Activated naive CD4-positive, alpha-beta T cell treated with anti-CD3 and anti-CD28 coated beads for 36 hours (primary cell): ENCODE results near the gene KIAA1217. TPM values are rescaled to one million over a fixed set of nuclear protein-coding genes. Genes with fewer than 3 reads are reported as not detected.
"Not testable (repeated sequence)": the region's sequence is repeated elsewhere in the genome, so short reads cannot be mapped to it uniquely, and the experiment has no call there.

ENCODE experiments used
- CTCF ChIA-PET: fragments of 350-600 bp; sonication (Branson Sonifier 250); formaldehyde crosslinking; loops from one replicate; lab custom pipeline; 2021; ENCODE audit warnings: antibody characterized with exemption; lab: Charles Lee
- DNase-seq: peaks from one replicate; pipeline ENCODE4 v3.0.0-alpha.2; 2020
- H3K27ac Mint-ChIP-seq: one replicate; pipeline ENCODE4 v1.8.0; 2021; ENCODE audit warnings: mild to moderate bottlenecking, mixed read lengths
- H3K27me3 Mint-ChIP-seq: one replicate; pipeline ENCODE4 v1.8.0; 2021; ENCODE audit warnings: low read depth, mixed read lengths
- H3K36me3 Mint-ChIP-seq: one replicate; pipeline ENCODE4 v1.8.0; 2021; ENCODE audit warnings: low read depth, mixed read lengths
- H3K4me1 Mint-ChIP-seq: one replicate; pipeline ENCODE4 v1.8.0; 2021; ENCODE audit warnings: low read depth, mixed read lengths
- H3K4me3 Mint-ChIP-seq: one replicate; pipeline ENCODE4 v1.8.0; 2021; ENCODE audit warnings: mild to moderate bottlenecking, moderate library complexity, mixed read lengths
- H3K9me3 Mint-ChIP-seq: one replicate; pipeline ENCODE4 v1.8.0; 2021; ENCODE audit warnings: mixed read lengths
- intact Hi-C: fragments of 100-400 bp; cut with micrococcal nuclease; formaldehyde crosslinking; loops from one replicate; pipeline ENCODE4 v1.15.1; 2023
- total RNA-seq, 2 experiments: library from RNA; stranded (reverse); gene quantifications; one replicate each; pipeline ENCODE4 v1.2.3, GENCODE V29; 2021

KIAA1217 gene
- total RNA-seq, 2 experiments from 2014 or later: 0.57 to 0.86 TPM

GRCh38 chr10:24435374-24435773 is 226.4 kb downstream of the KIAA1217 start:
- no peak overlapping the region for H3K27ac Mint-ChIP-seq
- CTCF ChIA-PET: no interaction called here
- intact Hi-C loops: no loop called here
- H3K4me3 Mint-ChIP-seq: no peak overlapping the region
- H3K36me3 Mint-ChIP-seq: no peaks in the 10 kb centered on the region
- DNase-seq: no peak
- H3K27me3 Mint-ChIP-seq: peaks cover 9% of the 10 kb centered on the region
- H3K4me1 Mint-ChIP-seq: no peaks in the 10 kb centered on the region
- H3K9me3 Mint-ChIP-seq: no peaks in the 10 kb centered on the region

GRCh38 chr10:24437302-24437701 is 228.4 kb downstream of the KIAA1217 start:
- DNase-seq: no peak

GRCh38 chr10:24438800-24439199 is 229.9 kb downstream of the KIAA1217 start:
- Mint-ChIP-seq H3K4me3 (no peak overlapping the region), H3K4me1 (no peaks in the 10 kb centered on the region), H3K9me3 (no peaks in the 10 kb centered on the region), H3K36me3 (no peaks in the 10 kb centered on the region), H3K27ac (no peak overlapping the region), H3K27me3 (peaks cover 10% of the 10 kb centered on the region)
- DNase-seq: no peak
- intact Hi-C loops: no loop called here
- CTCF ChIA-PET: interaction anchor here (0.6 kb wide), 1 partner anchor 32 kb away, joined by 3 read pairs; no protein-coding TSS in a partner anchor

More at GRCh38 chr10:24437302-24437701, 228.4 kb downstream of the KIAA1217 start:
- no peak overlapping the region for H3K4me3 Mint-ChIP-seq
- CTCF ChIA-PET: interaction anchor here (1.0 kb wide), 1 partner anchor 180 kb away, joined by 4 read pairs; no protein-coding TSS in a partner anchor
- no peak overlapping the region for H3K27ac Mint-ChIP-seq
- H3K9me3 Mint-ChIP-seq: no peaks in the 10 kb centered on the region
- intact Hi-C loops: no loop called here
- peaks cover 7% of the 10 kb centered on the region for H3K27me3 Mint-ChIP-seq
- no peaks in the 10 kb centered on the region for H3K36me3 Mint-ChIP-seq
- H3K4me1 Mint-ChIP-seq: no peaks in the 10 kb centered on the region

GRCh38 chr10:24439935-24440334 is 231.0 kb downstream of the KIAA1217 start:
- CTCF ChIA-PET: no interaction called here
- peaks cover 10% of the 10 kb centered on the region for H3K27me3 Mint-ChIP-seq
- H3K36me3 Mint-ChIP-seq: no peaks in the 10 kb centered on the region
- intact Hi-C loops: no loop called here
- no peak overlapping the region for H3K27ac Mint-ChIP-seq
- H3K9me3 Mint-ChIP-seq: no peaks in the 10 kb centered on the region
- no peaks in the 10 kb centered on the region for H3K4me1 Mint-ChIP-seq
- DNase-seq: no peak
- no peak overlapping the region for H3K4me3 Mint-ChIP-seq

GRCh38 chr10:24440817-24441797 is 232.2 kb downstream of the KIAA1217 start:
- CTCF ChIA-PET: no interaction called here
- no peak overlapping the region for H3K27ac Mint-ChIP-seq
- no peak overlapping the region for H3K4me3 Mint-ChIP-seq
- H3K36me3 Mint-ChIP-seq: no peaks in the 10 kb centered on the region
- no peaks in the 10 kb centered on the region for H3K4me1 Mint-ChIP-seq
- peaks cover 7% of the 10 kb centered on the region for H3K27me3 Mint-ChIP-seq
- H3K9me3 Mint-ChIP-seq: no peaks in the 10 kb centered on the region
- DNase-seq: no peak
- intact Hi-C loops: no loop called here

- H3K27ac Mint-ChIP-seq: no peak overlapping the region
- H3K4me1 Mint-ChIP-seq: no peaks in the 10 kb centered on the region
These were observed 233.3 kb downstream of the KIAA1217 start for GRCh38 chr10:24442234-24442633.

GRCh38 chr10:24442641-24443174 is 233.8 kb downstream of the KIAA1217 start:
- H3K4me3 Mint-ChIP-seq, H3K27ac Mint-ChIP-seq, intact Hi-C loops, DNase-seq, H3K4me1 Mint-ChIP-seq, H3K36me3 Mint-ChIP-seq, CTCF ChIA-PET, H3K9me3 Mint-ChIP-seq: not testable (repeated sequence)
- peaks cover 10% of the 10 kb centered on the region for H3K27me3 Mint-ChIP-seq

More at GRCh38 chr10:24442234-24442633, 233.3 kb downstream of the KIAA1217 start:
- no peak for DNase-seq
- intact Hi-C loops: no loop called here
- CTCF ChIA-PET: no interaction called here
- no peak overlapping the region for H3K4me3 Mint-ChIP-seq
- H3K9me3 Mint-ChIP-seq: no peaks in the 10 kb centered on the region
- H3K36me3 Mint-ChIP-seq: no peaks in the 10 kb centered on the region
- H3K27me3 Mint-ChIP-seq: peaks cover 7% of the 10 kb centered on the region

GRCh38 chr10:24444337-24444736 is 235.4 kb downstream of the KIAA1217 start:
- H3K4me3 Mint-ChIP-seq: no peak overlapping the region
- intact Hi-C loops: no loop called here
- no peaks in the 10 kb centered on the region for H3K36me3 Mint-ChIP-seq
- H3K27me3 Mint-ChIP-seq: peaks cover 15% of the 10 kb centered on the region
- no peaks in the 10 kb centered on the region for H3K4me1 Mint-ChIP-seq
- CTCF ChIA-PET: no interaction called here
- no peak for DNase-seq
- no peaks in the 10 kb centered on the region for H3K9me3 Mint-ChIP-seq
- no peak overlapping the region for H3K27ac Mint-ChIP-seq

GRCh38 chr10:24445958-24446357 is 237.0 kb downstream of the KIAA1217 start:
- H3K4me3 Mint-ChIP-seq, intact Hi-C loops: not testable (repeated sequence)

GRCh38 chr10:24446739-24447138 is 237.8 kb downstream of the KIAA1217 start:
- intact Hi-C loops: no loop called here
- peaks cover 3% of the 10 kb centered on the region for H3K4me1 Mint-ChIP-seq

More at GRCh38 chr10:24445958-24446357, 237.0 kb downstream of the KIAA1217 start:
- H3K9me3 Mint-ChIP-seq, H3K27ac Mint-ChIP-seq, CTCF ChIA-PET, DNase-seq, H3K4me1 Mint-ChIP-seq, H3K36me3 Mint-ChIP-seq: not testable (repeated sequence)
- peaks cover 18% of the 10 kb centered on the region for H3K27me3 Mint-ChIP-seq

GRCh38 chr10:24448351-24448999 is 239.5 kb downstream of the KIAA1217 start:
- intact Hi-C loops: no loop called here
- Mint-ChIP-seq H3K27me3 (peaks cover 25% of the 10 kb centered on the region), H3K4me1 (peaks cover 5% of the 10 kb centered on the region), H3K27ac (no peak overlapping the region), H3K36me3 (no peaks in the 10 kb centered on the region), H3K4me3 (no peak overlapping the region), H3K9me3 (no peaks in the 10 kb centered on the region)
- DNase-seq: no peak
- CTCF ChIA-PET: no interaction called here

More at GRCh38 chr10:24446739-24447138, 237.8 kb downstream of the KIAA1217 start:
- Mint-ChIP-seq H3K27me3 (peaks cover 25% of the 10 kb centered on the region), H3K4me3 (no peak overlapping the region), H3K27ac (no peak overlapping the region), H3K9me3 (no peaks in the 10 kb centered on the region), H3K36me3 (no peaks in the 10 kb centered on the region)
- CTCF ChIA-PET: interaction anchor here (0.6 kb wide), 1 partner anchor 1800 kb away, joined by 3 read pairs; no protein-coding TSS in a partner anchor
- DNase-seq: no peak

- peaks cover 22% of the 10 kb centered on the region for H3K27me3 Mint-ChIP-seq
- no peaks in the 10 kb centered on the region for H3K36me3 Mint-ChIP-seq
- H3K9me3 Mint-ChIP-seq: no peaks in the 10 kb centered on the region
- no peak for DNase-seq
- H3K4me3 Mint-ChIP-seq: no peak overlapping the region
- peaks cover 5% of the 10 kb centered on the region for H3K4me1 Mint-ChIP-seq
- intact Hi-C loops: no loop called here
- H3K27ac Mint-ChIP-seq: no peak overlapping the region
- CTCF ChIA-PET: no interaction called here
These were observed 240.4 kb downstream of the KIAA1217 start for GRCh38 chr10:24449321-24449740.
